Measurements from ENCODE around the gene ANKRD33B. TPM values are rescaled to one million over a fixed set of nuclear protein-coding genes. Genes with fewer than 3 reads are reported as not detected.

ANKRD33B gene
- total RNA-seq, 1 donor from 2014 or later: 170 TPM

GRCh38 chr5:10623305-10623910 is 59.5 kb downstream of the ANKRD33B start:
- Mint-ChIP-seq H3K4me1 (peaks cover 56% of the 10 kb centered on the region), H3K4me3 (no peak overlapping the region), H3K36me3 (ENCODE audit: low read depth) (peaks cover 82% of the 10 kb centered on the region), H3K9me3 (peaks cover 2% of the 10 kb centered on the region), H3K27me3 (no peaks in the 10 kb centered on the region), H3K27ac (no peak overlapping the region)
- CTCF ChIA-PET: interaction anchor here (7.5 kb wide), 1 partner anchor 170 kb away, joined by 156 read pairs; no protein-coding TSS in a partner anchor
- intact Hi-C loops (cut with micrococcal nuclease): no loop called here
- ATAC-seq (ENCODE audit: low read depth) (no peak), DNase-seq (no peak)
- POLR2A ChIA-PET: interaction anchor here (0.7 to 6.4 kb wide), 3 partner anchors 15 to 109 kb away, joined by 3 to 54 read pairs (median 5); partner anchors contain the start of gene ANKRD33B
- TF ChIP-seq CTCF (IDR thresholded peaks at IDR 0.05): no peak

- Mint-ChIP-seq H3K27ac (no peak overlapping the region), H3K4me1 (peaks cover 64% of the 10 kb centered on the region), H3K4me3 (no peak overlapping the region), H3K9me3 (peaks cover 2% of the 10 kb centered on the region), H3K36me3 (ENCODE audit: low read depth) (peaks cover 75% of the 10 kb centered on the region), H3K27me3 (no peaks in the 10 kb centered on the region)
- intact Hi-C loops (cut with micrococcal nuclease): no loop called here
- DNase-seq (no peak), ATAC-seq (ENCODE audit: low read depth) (no peak)
- TF ChIP-seq CTCF (IDR thresholded peaks at IDR 0.05): no peak
- POLR2A ChIA-PET: interaction anchor here (0.7 to 6.4 kb wide), 3 partner anchors 16 to 60 kb away, joined by 5 to 54 read pairs (median 5); partner anchors contain the start of gene ANKRD33B
- CTCF ChIA-PET: interaction anchor here (7.5 kb wide), 1 partner anchor 171 kb away, joined by 156 read pairs; no protein-coding TSS in a partner anchor
Observed at GRCh38 chr5:10624206-10624605, 60.3 kb downstream of the ANKRD33B start.

GRCh38 chr5:10624679-10625078 is 60.8 kb downstream of the ANKRD33B start:
- Mint-ChIP-seq H3K36me3 (ENCODE audit: low read depth) (peaks cover 70% of the 10 kb centered on the region), H3K27me3 (no peaks in the 10 kb centered on the region), H3K27ac (no peak overlapping the region), H3K4me3 (no peak overlapping the region), H3K4me1 (peaks cover 66% of the 10 kb centered on the region), H3K9me3 (peaks cover 2% of the 10 kb centered on the region)
- CTCF ChIA-PET: interaction anchor here (7.5 kb wide), 1 partner anchor 171 kb away, joined by 156 read pairs; no protein-coding TSS in a partner anchor
- ATAC-seq (ENCODE audit: low read depth) (no peak), DNase-seq (no peak)
- no peak for TF ChIP-seq CTCF (IDR thresholded peaks at IDR 0.05)
- POLR2A ChIA-PET: interaction anchor here (6.4 kb wide), 1 partner anchor 17 kb away, joined by 54 read pairs; no protein-coding TSS in a partner anchor
- intact Hi-C loops (cut with micrococcal nuclease): no loop called here

- peaks cover 62% of the 10 kb centered on the region for H3K36me3 Mint-ChIP-seq (ENCODE audit: low read depth)
- peak overlapping the region; percentile 13 for H3K4me3 Mint-ChIP-seq
- ChIA-PET POLR2A (interaction anchor here (1.0 to 6.4 kb wide), 3 partner anchors 18 to 63 kb away, joined by 3 to 54 read pairs (median 20); partner anchors contain the start of gene ANKRD33B), CTCF (interaction anchor here (0.8 to 7.5 kb wide), 7 partner anchors 18 to 342 kb away, joined by 3 to 156 read pairs (median 19); no protein-coding TSS in a partner anchor)
- no peak for TF ChIP-seq CTCF (IDR thresholded peaks at IDR 0.05)
- intact Hi-C loops (cut with micrococcal nuclease): no loop called here
- peak overlapping the region; percentile 35 for H3K27ac Mint-ChIP-seq
- DNase-seq (no peak), ATAC-seq (ENCODE audit: low read depth) (no peak)
- peaks cover 2% of the 10 kb centered on the region for H3K9me3 Mint-ChIP-seq
- peaks cover 66% of the 10 kb centered on the region for H3K4me1 Mint-ChIP-seq
- H3K27me3 Mint-ChIP-seq: no peaks in the 10 kb centered on the region
Observed at GRCh38 chr5:10625700-10626472, 62.0 kb downstream of the ANKRD33B start.

Data from activated B cell treated with CpG ODN at 0.5 μM for 24 hours (primary cell).